SK-N-MC (cell line): ENCODE results near the gene TFCP2.

Experiments
- EZH2 ChIP-seq: fragments of 200-600 bp; sonication (generic); IDR thresholded peaks from one replicate; pipeline ENCODE4 v1.6.1; 2017; ENCODE audit warnings: antibody characterized with exemption
- POLR2AphosphoS5 ChIP-seq: IDR thresholded peaks from 2 replicates; pipeline ENCODE4 v1.6.1; 2012; ENCODE audit warnings: mild to moderate bottlenecking, low read depth, low read length, borderline replicate concordance

GRCh38 chr12:51147309-51147708 is 25.6 kb downstream of the TFCP2 start:
- TF ChIP-seq POLR2AphosphoS5 (no peak), EZH2 (no peak)
